Osteocyte (in vitro differentiated cells): ENCODE measurements around the gene USPL1. TPM values are rescaled to one million over a fixed set of nuclear protein-coding genes. Genes with fewer than 3 reads are reported as not detected.

Experiments used
- DNase-seq: peaks from one replicate; pipeline ENCODE4 v3.0.0; 2021; ENCODE audit warnings: mixed read lengths; ENCODE audit not compliant: unreplicated experiment; ENCODE audit errors: extremely low spot score
- H3K27ac Mint-ChIP-seq: one replicate; pipeline ENCODE4 v1.8.0; 2021; ENCODE audit warnings: mild to moderate bottlenecking, mixed read lengths; ENCODE audit not compliant: unreplicated experiment
- H3K27me3 Mint-ChIP-seq: one replicate; pipeline ENCODE4 v1.8.0; 2021; ENCODE audit warnings: mixed read lengths; ENCODE audit not compliant: unreplicated experiment
- H3K36me3 Mint-ChIP-seq: one replicate; pipeline ENCODE4 v1.8.0; 2021; ENCODE audit warnings: mixed read lengths; ENCODE audit not compliant: unreplicated experiment
- H3K4me1 Mint-ChIP-seq: one replicate; pipeline ENCODE4 v1.8.0; 2021; ENCODE audit warnings: mixed read lengths; ENCODE audit not compliant: unreplicated experiment
- H3K4me3 Mint-ChIP-seq: one replicate; pipeline ENCODE4 v1.8.0; 2021; ENCODE audit warnings: mild to moderate bottlenecking, moderate library complexity, mixed read lengths; ENCODE audit not compliant: unreplicated experiment
- H3K9me3 Mint-ChIP-seq: one replicate; pipeline ENCODE4 v1.8.0; 2021; ENCODE audit warnings: mixed read lengths; ENCODE audit not compliant: unreplicated experiment
- total RNA-seq: library from RNA; stranded (reverse); gene quantifications from 2 replicates; pipeline ENCODE4 v1.2.1, GENCODE V29; 2021
- TF ChIP-seq, protein P1 (sequence below): fragments of 200-600 bp; sonication (generic); IDR thresholded peaks from 2 replicates; pipeline ENCODE4 v1.5.0; 2021; ENCODE audit warnings: antibody characterized with exemption, mild to moderate bottlenecking, moderate library complexity

Gene USPL1
- total RNA-seq, 1 donor from 2014 or later, result 11.9 TPM

DNA sequence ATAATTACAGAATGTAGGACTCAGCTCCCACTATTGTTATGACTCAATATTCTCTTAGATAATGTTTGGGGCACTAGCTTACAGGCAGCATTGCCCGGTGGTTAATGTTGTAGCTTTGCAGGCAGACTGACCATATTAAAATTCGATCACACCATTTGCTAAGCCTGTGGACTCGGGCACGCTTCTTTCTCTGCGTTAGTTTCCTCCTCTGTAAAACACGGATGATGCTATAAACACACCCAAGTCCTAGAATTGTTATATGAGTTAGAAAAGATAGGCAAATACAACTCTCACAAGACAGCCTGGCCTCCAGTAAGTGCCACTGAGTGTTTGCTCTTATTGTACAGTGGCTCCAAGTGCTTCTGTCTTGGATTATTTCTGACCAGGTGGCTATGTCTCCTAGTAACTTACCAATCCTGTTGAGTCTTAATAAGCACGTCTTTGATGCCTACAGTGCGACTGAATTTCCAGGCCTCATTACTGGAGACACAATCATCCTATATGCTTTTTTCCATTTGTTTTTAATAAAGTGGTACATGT, 67.7 kb downstream of the USPL1 start:
- H3K4me3 Mint-ChIP-seq, result no peak overlapping the region
- TF ChIP-seq, protein P1, sequence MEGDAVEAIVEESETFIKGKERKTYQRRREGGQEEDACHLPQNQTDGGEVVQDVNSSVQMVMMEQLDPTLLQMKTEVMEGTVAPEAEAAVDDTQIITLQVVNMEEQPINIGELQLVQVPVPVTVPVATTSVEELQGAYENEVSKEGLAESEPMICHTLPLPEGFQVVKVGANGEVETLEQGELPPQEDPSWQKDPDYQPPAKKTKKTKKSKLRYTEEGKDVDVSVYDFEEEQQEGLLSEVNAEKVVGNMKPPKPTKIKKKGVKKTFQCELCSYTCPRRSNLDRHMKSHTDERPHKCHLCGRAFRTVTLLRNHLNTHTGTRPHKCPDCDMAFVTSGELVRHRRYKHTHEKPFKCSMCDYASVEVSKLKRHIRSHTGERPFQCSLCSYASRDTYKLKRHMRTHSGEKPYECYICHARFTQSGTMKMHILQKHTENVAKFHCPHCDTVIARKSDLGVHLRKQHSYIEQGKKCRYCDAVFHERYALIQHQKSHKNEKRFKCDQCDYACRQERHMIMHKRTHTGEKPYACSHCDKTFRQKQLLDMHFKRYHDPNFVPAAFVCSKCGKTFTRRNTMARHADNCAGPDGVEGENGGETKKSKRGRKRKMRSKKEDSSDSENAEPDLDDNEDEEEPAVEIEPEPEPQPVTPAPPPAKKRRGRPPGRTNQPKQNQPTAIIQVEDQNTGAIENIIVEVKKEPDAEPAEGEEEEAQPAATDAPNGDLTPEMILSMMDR, result no peak
- peaks cover 4% of the 10 kb centered on the region for H3K9me3 Mint-ChIP-seq
- no peak for DNase-seq
- H3K27ac Mint-ChIP-seq, result no peak overlapping the region
- peaks cover 7% of the 10 kb centered on the region for H3K4me1 Mint-ChIP-seq
- H3K36me3 Mint-ChIP-seq, result peaks cover 3% of the 10 kb centered on the region
- peaks cover 2% of the 10 kb centered on the region for H3K27me3 Mint-ChIP-seq

DNA sequence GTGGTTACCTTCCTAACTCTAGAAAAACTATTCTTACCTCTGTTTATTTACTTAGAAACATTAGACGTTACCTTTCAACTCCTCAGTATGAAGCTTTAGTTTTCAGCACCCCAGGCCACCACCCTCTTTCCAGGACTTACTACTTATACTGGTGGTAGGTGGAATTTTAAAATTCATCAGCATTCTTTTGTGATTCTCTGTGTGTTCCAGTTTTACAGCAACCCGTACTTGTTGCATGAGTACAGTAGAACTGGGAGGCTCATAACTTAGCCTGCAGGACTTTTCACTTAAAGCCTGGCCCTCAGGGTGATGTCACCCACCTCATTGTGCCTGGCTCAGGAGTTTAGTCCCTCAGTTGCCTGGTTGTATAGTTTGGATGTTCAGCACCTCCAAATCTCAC, 68.3 kb downstream of the USPL1 start:
- TF ChIP-seq, protein P1, result no peak
- H3K9me3 Mint-ChIP-seq, result peaks cover 4% of the 10 kb centered on the region
- peaks cover 3% of the 10 kb centered on the region for H3K36me3 Mint-ChIP-seq
- peaks cover 13% of the 10 kb centered on the region for H3K4me1 Mint-ChIP-seq
- no peak for DNase-seq
- no peak overlapping the region for H3K27ac Mint-ChIP-seq
- H3K4me3 Mint-ChIP-seq, result no peak overlapping the region
- H3K27me3 Mint-ChIP-seq, result peaks cover 2% of the 10 kb centered on the region

DNA sequence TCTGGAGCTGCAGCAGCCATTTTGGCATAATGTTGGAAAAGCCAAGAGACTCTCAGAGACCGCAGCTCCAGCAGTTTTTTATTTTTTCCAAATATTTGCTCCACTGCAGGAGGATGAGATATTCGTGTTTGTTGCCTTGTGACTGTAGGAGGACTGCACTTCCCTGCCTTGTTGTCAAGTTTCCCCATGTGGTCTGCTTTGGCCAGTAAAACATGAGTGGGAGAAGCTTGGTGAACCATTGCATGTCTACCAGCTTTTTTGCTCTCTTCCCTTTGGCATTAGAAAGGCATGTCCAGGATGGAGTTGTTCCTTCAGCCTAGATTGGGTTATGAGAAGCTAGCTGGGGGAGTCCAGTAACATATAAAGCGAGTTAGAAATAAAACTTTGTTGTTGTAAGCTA, 69.9 kb downstream of the USPL1 start:
- Mint-ChIP-seq H3K4me1 (peaks cover 13% of the 10 kb centered on the region), H3K27ac (no peak overlapping the region), H3K27me3 (peaks cover 2% of the 10 kb centered on the region), H3K4me3 (no peak overlapping the region), H3K9me3 (peaks cover 4% of the 10 kb centered on the region), H3K36me3 (peaks cover 3% of the 10 kb centered on the region)
- TF ChIP-seq, protein P1, result no peak
- DNase-seq, result no peak

- Mint-ChIP-seq H3K9me3 (peaks cover 4% of the 10 kb centered on the region), H3K27ac (no peak overlapping the region), H3K4me1 (peaks cover 13% of the 10 kb centered on the region), H3K27me3 (peaks cover 4% of the 10 kb centered on the region), H3K4me3 (no peak overlapping the region), H3K36me3 (peaks cover 3% of the 10 kb centered on the region)
- no peak for DNase-seq
- TF ChIP-seq, protein P1, result no peak
These were observed 72.0 kb downstream of the USPL1 start for GRCh38 chr13:30689752-30690151.

- TF ChIP-seq, protein P1, result no peak
- H3K27ac Mint-ChIP-seq, result peak overlapping the region; percentile 79
These were observed 72.8 kb downstream of the USPL1 start for GRCh38 chr13:30690282-30691188.

More at GRCh38 chr13:30690282-30691188, 72.8 kb downstream of the USPL1 start:
- peaks cover 3% of the 10 kb centered on the region for H3K36me3 Mint-ChIP-seq
- peaks cover 4% of the 10 kb centered on the region for H3K9me3 Mint-ChIP-seq
- peak; percentile 88 for DNase-seq
- peaks cover 14% of the 10 kb centered on the region for H3K4me1 Mint-ChIP-seq
- H3K4me3 Mint-ChIP-seq, result peak overlapping the region; percentile 66
- peaks cover 4% of the 10 kb centered on the region for H3K27me3 Mint-ChIP-seq
